VCaP (cell line): ENCODE measurements around the gene RMI1.
"Not testable (repeated sequence)": the region's sequence is repeated elsewhere in the genome, so short reads cannot be mapped to it uniquely, and the experiment has no call there.

Source experiments
- H3K27ac ChIP-seq: fragments of 450-650 bp; 2 replicates; pipeline ENCODE4 v1.5.1; 2017
- TF ChIP-seq, protein P1 (sequence below): fragments of 450-650 bp; conservative IDR thresholded peaks from 2 replicates; pipeline ENCODE4 v1.5.1; 2017; ENCODE audit warnings: mild to moderate bottlenecking, moderate library complexity

Gene RMI1

DNA sequence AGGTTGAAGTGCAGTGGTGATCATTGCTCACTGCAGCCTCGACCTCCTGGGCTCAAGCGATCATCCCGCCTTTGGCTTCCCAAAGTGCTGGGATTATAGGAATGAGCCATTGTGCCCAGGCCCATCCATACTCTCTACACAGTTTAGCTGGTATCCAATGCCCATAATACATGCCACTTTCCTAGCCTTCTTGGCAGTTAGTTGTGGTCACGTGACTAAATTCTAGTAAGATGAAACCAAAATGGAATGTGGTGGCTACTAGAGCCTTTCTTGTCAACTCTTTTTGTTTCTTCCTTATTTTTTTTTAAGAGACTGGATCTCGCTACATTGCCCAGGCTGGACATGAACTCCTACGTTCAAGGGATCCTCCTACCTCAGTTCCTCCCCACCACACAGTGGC, 44.1 kb upstream of the RMI1 start:
- TF ChIP-seq, protein P1, sequence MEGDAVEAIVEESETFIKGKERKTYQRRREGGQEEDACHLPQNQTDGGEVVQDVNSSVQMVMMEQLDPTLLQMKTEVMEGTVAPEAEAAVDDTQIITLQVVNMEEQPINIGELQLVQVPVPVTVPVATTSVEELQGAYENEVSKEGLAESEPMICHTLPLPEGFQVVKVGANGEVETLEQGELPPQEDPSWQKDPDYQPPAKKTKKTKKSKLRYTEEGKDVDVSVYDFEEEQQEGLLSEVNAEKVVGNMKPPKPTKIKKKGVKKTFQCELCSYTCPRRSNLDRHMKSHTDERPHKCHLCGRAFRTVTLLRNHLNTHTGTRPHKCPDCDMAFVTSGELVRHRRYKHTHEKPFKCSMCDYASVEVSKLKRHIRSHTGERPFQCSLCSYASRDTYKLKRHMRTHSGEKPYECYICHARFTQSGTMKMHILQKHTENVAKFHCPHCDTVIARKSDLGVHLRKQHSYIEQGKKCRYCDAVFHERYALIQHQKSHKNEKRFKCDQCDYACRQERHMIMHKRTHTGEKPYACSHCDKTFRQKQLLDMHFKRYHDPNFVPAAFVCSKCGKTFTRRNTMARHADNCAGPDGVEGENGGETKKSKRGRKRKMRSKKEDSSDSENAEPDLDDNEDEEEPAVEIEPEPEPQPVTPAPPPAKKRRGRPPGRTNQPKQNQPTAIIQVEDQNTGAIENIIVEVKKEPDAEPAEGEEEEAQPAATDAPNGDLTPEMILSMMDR, result no peak
- no peak overlapping the region for H3K27ac ChIP-seq

DNA sequence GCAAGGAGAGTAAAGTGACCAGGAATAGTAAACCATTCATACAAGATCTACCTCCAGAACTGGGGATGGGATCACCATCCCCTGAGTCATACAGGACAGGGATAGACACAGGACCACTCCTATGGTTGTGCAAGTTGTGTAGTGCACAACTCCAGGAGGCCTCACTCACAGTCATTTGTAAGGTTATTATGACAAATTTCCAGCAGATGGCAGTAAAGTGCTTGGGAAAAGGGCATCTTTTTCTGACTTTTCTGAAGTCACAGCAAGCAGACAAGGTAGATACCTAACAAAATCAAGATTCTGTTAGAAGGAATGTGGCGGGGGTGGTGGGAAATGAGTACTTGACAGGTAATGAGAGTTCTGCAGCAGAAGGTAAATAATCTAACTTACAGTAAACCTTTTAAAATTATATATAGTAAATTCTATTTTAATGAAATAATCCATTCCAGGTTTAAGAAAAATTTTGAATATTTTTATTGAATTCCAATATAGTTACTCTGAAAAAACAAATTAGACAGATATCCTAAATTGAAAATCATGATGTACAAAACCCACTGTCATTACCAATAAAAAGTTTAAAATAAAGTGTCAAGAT, 42.6 kb upstream of the RMI1 start:
- no peak overlapping the region for H3K27ac ChIP-seq
- TF ChIP-seq, protein P1, result peak; percentile 78

- TF ChIP-seq, protein P1, result no peak
- H3K27ac ChIP-seq, result no peak overlapping the region
Observed at GRCh38 chr9:83940590-83941303, 39.9 kb upstream of the RMI1 start.

DNA sequence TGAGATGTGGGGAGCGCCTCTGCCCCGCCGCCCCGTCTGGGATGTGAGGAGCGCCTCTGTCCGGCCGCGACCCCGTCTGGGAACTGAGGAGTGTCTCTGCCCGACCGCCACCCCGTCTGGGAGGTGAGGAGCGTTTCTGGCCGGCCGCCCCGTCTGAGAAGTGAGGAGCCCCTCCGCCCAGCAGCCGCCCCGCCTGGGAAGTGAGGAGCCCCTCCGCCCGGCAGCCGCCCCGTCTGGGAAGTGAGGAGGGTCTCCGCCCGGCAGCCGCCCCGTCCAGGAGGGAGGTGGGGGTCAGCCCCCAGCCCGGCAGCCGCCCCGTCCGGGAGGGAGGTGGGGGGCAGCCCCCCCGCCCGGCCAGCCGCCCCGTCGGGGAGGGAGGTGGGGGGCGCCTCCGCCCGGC, 32.5 kb upstream of the RMI1 start:
- H3K27ac ChIP-seq, result not testable (repeated sequence)

- peak overlapping the region; percentile 81 for H3K27ac ChIP-seq
- TF ChIP-seq, protein P1, result no peak
Observed at GRCh38 chr9:83956086-83956435, 24.5 kb upstream of the RMI1 start.

- H3K27ac ChIP-seq, result peak overlapping the region; percentile 81
- TF ChIP-seq, protein P1, result no peak
Observed at GRCh38 chr9:83956436-83957247, 24.0 kb upstream of the RMI1 start.

DNA sequence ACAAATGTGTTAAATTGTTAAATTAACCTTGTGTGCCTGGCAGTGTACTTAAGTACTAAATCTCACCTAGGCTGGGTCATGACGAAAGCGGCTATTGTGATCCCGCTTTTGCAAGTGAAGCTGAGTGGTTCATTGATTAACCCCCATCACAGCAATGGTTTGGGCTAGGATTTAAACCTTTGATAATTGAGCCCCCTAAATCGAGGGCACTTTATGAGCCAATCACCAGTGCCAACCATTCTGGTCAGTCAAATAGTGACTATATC, 23.4 kb upstream of the RMI1 start:
- TF ChIP-seq, protein P1, result no peak
- peak overlapping the region; percentile 81 for H3K27ac ChIP-seq

DNA sequence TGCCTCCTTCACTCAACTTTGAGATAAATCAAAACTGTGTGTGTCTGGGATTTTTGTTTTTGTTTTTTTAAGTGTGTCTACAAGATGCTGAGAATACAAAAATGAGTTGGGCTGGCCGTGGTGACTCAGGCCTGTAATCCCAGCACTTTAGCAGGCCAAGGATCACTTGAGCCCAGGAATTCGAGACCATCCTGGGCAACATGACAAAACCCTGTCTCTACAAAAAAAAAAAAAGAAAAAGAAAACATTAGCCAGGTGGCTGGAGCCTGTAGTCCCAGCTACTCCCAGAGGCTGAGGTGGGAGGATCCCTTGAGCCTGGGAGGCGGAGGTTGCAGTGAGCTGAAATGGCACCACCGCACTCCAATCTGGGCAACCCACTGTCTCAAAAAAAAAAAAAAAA, 21.5 kb upstream of the RMI1 start:
- no peak overlapping the region for H3K27ac ChIP-seq
- TF ChIP-seq, protein P1, result no peak
